Panc1 (cell line): ENCODE measurements around the gene MYH10. TPM values are rescaled to one million over a fixed set of nuclear protein-coding genes. Genes with fewer than 3 reads are reported as not detected.

ENCODE experiments used
- ATAC-seq: fragments of 200-7000 bp; cut with Tn5 transposase; 2 replicates; pipeline ENCODE4 v1.9.1; 2020; ENCODE audit warnings: mild to moderate bottlenecking, moderate library complexity
- BruUV-seq: library from RNA; stranded (reverse); fragments of 400-500 nt; replicated peaks from 2 replicates; lab custom pipeline; 2021; lab: Mats Ljungman, UMichigan
- CTCF ChIA-PET: fragments of 300-600 bp; sonication (Branson Sonifier 250); formaldehyde crosslinking; loops from one replicate; lab custom pipeline; 2022; ENCODE audit warnings: antibody characterized with exemption; lab: Charles Lee
- POLR2A ChIA-PET: fragments of 300-600 bp; sonication (Branson Sonifier 250); formaldehyde crosslinking; loops from one replicate; lab custom pipeline; 2022; ENCODE audit warnings: antibody characterized with exemption; lab: Charles Lee
- DNase-seq: peaks from one replicate; pipeline ENCODE4 v3.0.0-alpha.2; 2010; ENCODE audit warnings: low read depth, low spot score
- H3K27ac ChIP-seq: 2 replicates; pipeline ENCODE4 v1.5.1; 2011; ENCODE audit warnings: mild to moderate bottlenecking, low read length, inconsistent platforms
- H3K27me3 ChIP-seq: fragments of 200-500 bp; sonication (Bioruptor generic); 2 replicates; pipeline ENCODE4 v1.6.0; 2014; ENCODE audit warnings: low read length, inconsistent platforms; ENCODE audit not compliant: control insufficient read depth, insufficient read depth
- H3K36me3 ChIP-seq: fragments of 200-500 bp; sonication (Bioruptor generic); 2 replicates; pipeline ENCODE4 v1.5.1; 2014; ENCODE audit warnings: inconsistent platforms, mild to moderate bottlenecking, low read length, moderate library complexity; ENCODE audit not compliant: control insufficient read depth, insufficient read depth
- H3K4me1 ChIP-seq: 2 replicates; pipeline ENCODE4 v1.5.1; 2011; ENCODE audit warnings: inconsistent platforms, mild to moderate bottlenecking, low read length, moderate library complexity; ENCODE audit not compliant: control insufficient read depth, insufficient read depth
- H3K4me3 ChIP-seq, 2 experiments: 2 replicates each; pipeline ENCODE4 v1.5.1; 2011 to 2012; ENCODE audit warnings: low read depth in 2 of 2, low read length in 2 of 2, mild to moderate bottlenecking in 2 of 2, inconsistent platforms in 1 of 2, moderate library complexity in 1 of 2
- H3K9me3 ChIP-seq: fragments of 200-500 bp; sonication (Bioruptor generic); 2 replicates; pipeline ENCODE4 v1.5.1; 2014; ENCODE audit warnings: low read depth, mild to moderate bottlenecking, inconsistent platforms, low read length, moderate library complexity; ENCODE audit not compliant: control insufficient read depth, insufficient read depth
- POLR2AphosphoS5 ChIP-seq: IDR thresholded peaks from 2 replicates; pipeline ENCODE4 v1.6.1; 2012; ENCODE audit warnings: mild to moderate bottlenecking, low read depth, low read length, moderate library complexity
- REST ChIP-seq, 2 experiments: IDR thresholded peaks; 2 replicates each; pipeline ENCODE4 v1.6.1; 2011 to 2012; ENCODE audit warnings: low read depth in 2 of 2, control low read depth in 1 of 2, low read length in 1 of 2, mild to moderate bottlenecking in 1 of 2, moderate library complexity in 1 of 2; ENCODE audit not compliant: insufficient read depth in 1 of 2
- SIN3A ChIP-seq: IDR thresholded peaks from 2 replicates; pipeline ENCODE4 v1.6.1; 2012; ENCODE audit warnings: low read depth, mild to moderate bottlenecking, low read length, moderate library complexity, borderline replicate concordance; ENCODE audit not compliant: insufficient read depth
- TCF7L2 ChIP-seq: IDR thresholded peaks from 2 replicates; pipeline ENCODE4 v1.6.1; 2011; ENCODE audit warnings: mild to moderate bottlenecking, low read depth, low read length, inconsistent platforms
- in situ Hi-C: cut with HindIII; loops from 2 replicates; pipeline ENCODE4 v1.10.0; 2016; ENCODE audit warnings: low sequenced_read_pairs, low pct_unique_long_range_greater_than_20kb
- intact Hi-C: fragments of 100-400 bp; cut with micrococcal nuclease; formaldehyde crosslinking; loops from one replicate; pipeline ENCODE4 v1.10.0; 2022; ENCODE audit not compliant: unreplicated experiment
- total RNA-seq: library from RNA; stranded (reverse); gene quantifications from one replicate; pipeline ENCODE4 v1.2.1, GENCODE V29; 2021; ENCODE audit not compliant: unreplicated experiment
- TF ChIP-seq, protein P1 (sequence below): fragments of 450-650 bp; IDR thresholded peaks from 2 replicates; pipeline ENCODE4 v1.5.1; 2017; ENCODE audit warnings: mild to moderate bottlenecking

The MYH10 gene
- total RNA-seq, 1 experiment from 2014 or later = 36.5 TPM

- Histone ChIP-seq H3K27me3 (no peaks in the 10 kb centered on the region), H3K4me1 (no peaks in the 10 kb centered on the region), H3K9me3 (no peaks in the 10 kb centered on the region), H3K27ac (no peak overlapping the region), H3K36me3 (no peaks in the 10 kb centered on the region; the same call in 1 of the 2 replicates), H3K4me3 (no peak overlapping the region)
- no TSS peak for BruUV-seq
- ATAC-seq = no peak
- intact Hi-C loops = no loop called here
- in situ Hi-C loops = no loop called here
- TF ChIP-seq POLR2AphosphoS5 (no peak), TCF7L2 (no peak), REST (IDR thresholded peaks at IDR 0.05; ENCODE audit: insufficient read depth in 1 of 2, low read depth in 2 of 2, low read length in 1 of 2) (no peak), SIN3A (no peak)
- TF ChIP-seq, protein P1, sequence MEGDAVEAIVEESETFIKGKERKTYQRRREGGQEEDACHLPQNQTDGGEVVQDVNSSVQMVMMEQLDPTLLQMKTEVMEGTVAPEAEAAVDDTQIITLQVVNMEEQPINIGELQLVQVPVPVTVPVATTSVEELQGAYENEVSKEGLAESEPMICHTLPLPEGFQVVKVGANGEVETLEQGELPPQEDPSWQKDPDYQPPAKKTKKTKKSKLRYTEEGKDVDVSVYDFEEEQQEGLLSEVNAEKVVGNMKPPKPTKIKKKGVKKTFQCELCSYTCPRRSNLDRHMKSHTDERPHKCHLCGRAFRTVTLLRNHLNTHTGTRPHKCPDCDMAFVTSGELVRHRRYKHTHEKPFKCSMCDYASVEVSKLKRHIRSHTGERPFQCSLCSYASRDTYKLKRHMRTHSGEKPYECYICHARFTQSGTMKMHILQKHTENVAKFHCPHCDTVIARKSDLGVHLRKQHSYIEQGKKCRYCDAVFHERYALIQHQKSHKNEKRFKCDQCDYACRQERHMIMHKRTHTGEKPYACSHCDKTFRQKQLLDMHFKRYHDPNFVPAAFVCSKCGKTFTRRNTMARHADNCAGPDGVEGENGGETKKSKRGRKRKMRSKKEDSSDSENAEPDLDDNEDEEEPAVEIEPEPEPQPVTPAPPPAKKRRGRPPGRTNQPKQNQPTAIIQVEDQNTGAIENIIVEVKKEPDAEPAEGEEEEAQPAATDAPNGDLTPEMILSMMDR = no peak
- POLR2A ChIA-PET = no interaction called here
- no peak for DNase-seq
- CTCF ChIA-PET = no interaction called here
Observed at GRCh38 chr17:8487130-8487645, 143.3 kb downstream of the MYH10 start.

DNA sequence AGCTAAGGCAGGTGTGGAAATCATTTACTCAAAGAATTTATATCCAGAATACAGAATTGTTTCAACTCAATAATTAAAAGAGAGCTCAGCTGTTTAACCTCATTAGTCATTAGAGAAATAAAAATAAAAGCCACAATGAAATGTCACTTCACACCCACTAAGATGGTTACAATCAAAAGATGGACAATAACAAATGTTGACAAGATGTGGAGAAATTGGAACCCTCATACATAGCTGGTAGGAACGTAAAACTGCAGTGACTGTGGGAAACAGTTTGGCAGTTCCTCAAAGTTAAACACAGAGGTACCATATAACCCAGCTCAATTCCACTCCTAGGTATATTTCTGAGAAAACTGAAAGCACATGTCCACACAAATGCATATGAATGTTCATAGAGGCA is 145.0 kb downstream of the MYH10 start:
- no peaks in the 10 kb centered on the region; the same call in 1 of the 2 replicates for H3K36me3 ChIP-seq
- ChIA-PET CTCF (no interaction called here), POLR2A (no interaction called here)

More for the DNA sequence above, 145.0 kb downstream of the MYH10 start:
- Histone ChIP-seq H3K4me1 (no peaks in the 10 kb centered on the region), H3K9me3 (no peaks in the 10 kb centered on the region), H3K4me3 (no peak overlapping the region), H3K27ac (no peak overlapping the region), H3K27me3 (no peaks in the 10 kb centered on the region)
- in situ Hi-C loops = no loop called here
- TF ChIP-seq REST (IDR thresholded peaks at IDR 0.05; ENCODE audit: insufficient read depth in 1 of 2, low read depth in 2 of 2, low read length in 1 of 2) = no peak
- no peak for TF ChIP-seq SIN3A
- TF ChIP-seq, protein P1 = no peak
- TF ChIP-seq POLR2AphosphoS5 = no peak
- TF ChIP-seq TCF7L2 = no peak
- intact Hi-C loops = no loop called here
- no peak for ATAC-seq
- TSS peak; percentile 72 for BruUV-seq
- DNase-seq = no peak
